Activated CD8-positive, alpha-beta memory T cell treated with anti-CD3 and anti-CD28 coated beads, Interleukin-2, amount 50 U/mL, for 48 hours (primary cell): ENCODE measurements around the gene MAFF.
"Not testable (repeated sequence)": the region's sequence is repeated elsewhere in the genome, so short reads cannot be mapped to it uniquely, and the experiment has no call there.

Source experiments
- DNase-seq: peaks from one replicate; pipeline ENCODE4 v3.0.0-alpha.2; 2020

Gene MAFF

DNA sequence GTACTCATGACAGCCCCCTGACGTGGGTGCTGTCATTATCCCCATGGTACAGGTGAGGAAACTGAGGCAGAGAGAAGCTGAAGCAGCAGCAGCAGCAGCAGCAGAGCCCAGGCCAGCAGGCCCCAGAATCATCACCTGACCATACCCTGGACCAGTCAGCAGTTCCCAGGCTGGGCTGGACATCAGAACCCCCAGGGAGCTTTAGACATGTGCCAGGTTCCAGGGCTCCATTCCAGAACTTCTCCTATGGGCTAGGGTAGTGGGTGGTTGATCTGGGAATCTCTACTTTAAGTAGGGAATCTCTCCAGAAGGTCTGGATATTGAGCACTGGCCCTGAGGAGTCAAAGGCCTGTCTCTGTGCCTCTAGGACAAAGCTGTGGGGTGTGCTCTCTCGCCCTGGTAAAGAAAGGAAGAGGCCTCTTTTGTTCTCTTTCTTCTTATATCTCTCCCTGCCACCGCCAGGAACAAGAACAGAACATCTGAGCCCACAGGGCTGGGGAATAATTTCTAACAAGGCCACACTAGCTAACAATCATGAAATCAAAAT is 26.6 kb downstream of the MAFF start:
- no peak for DNase-seq

- no peak for DNase-seq
Measured at GRCh38 chr22:38228873-38229740, 27.3 kb downstream of the MAFF start.

DNA sequence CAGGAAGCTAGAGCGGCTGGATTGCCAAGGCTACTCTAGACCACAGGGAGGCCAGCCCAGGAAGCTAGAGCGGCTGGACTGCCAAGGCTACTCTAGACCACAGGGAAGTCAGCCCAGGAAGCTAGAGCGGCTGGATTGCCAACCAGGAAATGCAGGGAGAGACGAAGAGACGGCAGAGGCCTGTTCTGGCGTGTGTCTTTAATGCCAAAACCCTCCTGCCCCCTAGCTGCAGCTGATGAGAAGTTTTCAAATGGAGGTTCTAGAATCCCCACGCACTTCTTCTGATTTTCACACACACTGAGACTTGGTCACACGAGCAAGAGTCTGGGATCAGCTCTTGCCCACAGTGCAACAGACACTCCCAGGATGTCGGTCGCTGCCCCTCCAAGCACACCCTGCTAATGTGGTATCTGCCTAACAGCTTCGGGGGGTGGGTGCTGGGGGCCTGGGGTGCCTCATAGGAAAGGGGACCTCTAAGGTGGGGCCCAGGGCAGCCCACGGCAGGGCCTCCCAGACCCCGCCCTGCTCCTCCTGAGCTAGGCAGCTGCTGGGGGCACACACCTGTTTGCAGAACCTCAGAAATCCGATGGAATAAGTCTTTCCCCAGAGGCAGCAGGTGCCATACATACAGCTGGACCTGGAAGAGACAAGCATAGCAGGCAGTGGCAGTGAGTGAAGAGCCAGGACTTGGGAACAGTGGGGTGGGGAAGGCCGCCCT is 28.5 kb downstream of the MAFF start:
- DNase-seq, result no peak

- DNase-seq, result no peak
Measured at GRCh38 chr22:38230916-38231315, 29.1 kb downstream of the MAFF start.

DNA sequence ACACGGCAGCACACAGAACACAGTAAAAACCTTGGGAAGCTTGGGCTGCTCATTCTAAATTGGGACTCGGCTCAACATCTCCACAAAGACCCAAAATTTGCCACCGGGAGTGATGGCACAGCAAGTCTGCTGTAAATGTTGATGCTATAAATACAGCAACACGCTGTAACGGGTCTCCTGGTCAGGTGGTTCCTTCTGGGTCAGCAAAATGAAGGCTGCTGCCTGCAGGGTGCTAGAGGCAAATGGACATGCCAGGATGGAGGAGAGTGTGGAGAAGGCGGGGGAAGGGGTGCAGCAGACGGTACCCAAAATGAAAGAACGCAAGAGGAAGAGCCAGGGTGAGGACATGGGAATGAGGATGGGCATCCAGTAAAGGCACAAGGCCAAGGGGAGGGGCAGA is 30.4 kb downstream of the MAFF start:
- DNase-seq, result no peak

DNA sequence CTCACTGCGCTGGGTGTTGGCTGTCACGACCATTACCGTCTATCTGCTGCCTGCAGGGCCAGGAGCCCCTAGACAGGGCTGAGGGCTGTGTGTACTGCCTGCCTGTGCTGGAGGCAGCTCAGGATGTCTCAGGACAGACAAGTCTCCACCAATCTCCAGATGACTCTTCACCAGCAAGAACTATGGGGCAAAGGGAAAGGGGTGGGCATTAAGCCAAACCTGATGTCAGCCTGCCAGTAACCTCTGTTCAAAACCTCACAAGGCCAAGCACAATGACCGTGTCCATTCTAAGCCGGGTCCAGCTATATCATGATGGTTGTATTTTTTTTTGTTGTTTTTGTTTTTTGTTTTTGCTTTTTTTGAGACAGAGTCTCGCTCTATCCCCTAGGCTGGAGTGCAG is 31.6 kb downstream of the MAFF start:
- no peak for DNase-seq

- not testable (repeated sequence) for DNase-seq
Measured at GRCh38 chr22:38233856-38234255, 32.1 kb downstream of the MAFF start.

- no peak for DNase-seq
Measured at GRCh38 chr22:38235240-38235850, 33.6 kb downstream of the MAFF start.

- DNase-seq, result no peak
Measured at GRCh38 chr22:38236786-38237185, 35.0 kb downstream of the MAFF start.

GRCh38 chr22:38238519-38239071 is 36.8 kb downstream of the MAFF start:
- no peak for DNase-seq

DNA sequence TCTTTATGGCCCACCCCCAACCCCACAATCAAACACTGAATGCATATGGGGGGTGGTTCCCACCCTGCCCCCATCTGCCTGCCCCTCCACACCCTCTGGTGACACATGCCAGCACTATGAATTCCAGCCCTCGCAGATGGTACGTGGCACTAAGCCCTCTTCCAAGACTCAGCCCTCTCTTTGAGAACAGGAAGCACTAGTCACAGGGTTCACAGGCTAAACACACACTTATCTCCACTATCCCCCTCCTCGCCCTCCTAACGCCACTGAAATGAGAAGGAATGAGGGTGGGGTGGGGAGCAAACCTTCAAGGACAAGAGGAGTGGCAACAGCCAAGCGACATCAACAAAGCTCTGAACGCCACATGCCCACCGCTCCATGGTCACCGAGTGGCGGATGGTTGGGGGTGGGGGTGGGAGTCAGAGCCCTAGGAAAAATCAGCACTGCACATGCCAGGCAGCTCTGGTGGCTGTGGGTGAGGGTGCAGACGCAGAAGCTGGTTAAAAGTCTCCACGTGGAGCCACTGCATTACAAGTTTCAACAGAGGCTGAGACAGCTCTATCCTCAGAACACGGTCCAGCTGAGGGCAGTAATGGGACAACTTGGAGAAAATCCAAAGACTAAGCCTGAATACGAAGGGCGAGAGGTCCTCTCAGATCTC is 37.4 kb downstream of the MAFF start:
- no peak for DNase-seq

DNA sequence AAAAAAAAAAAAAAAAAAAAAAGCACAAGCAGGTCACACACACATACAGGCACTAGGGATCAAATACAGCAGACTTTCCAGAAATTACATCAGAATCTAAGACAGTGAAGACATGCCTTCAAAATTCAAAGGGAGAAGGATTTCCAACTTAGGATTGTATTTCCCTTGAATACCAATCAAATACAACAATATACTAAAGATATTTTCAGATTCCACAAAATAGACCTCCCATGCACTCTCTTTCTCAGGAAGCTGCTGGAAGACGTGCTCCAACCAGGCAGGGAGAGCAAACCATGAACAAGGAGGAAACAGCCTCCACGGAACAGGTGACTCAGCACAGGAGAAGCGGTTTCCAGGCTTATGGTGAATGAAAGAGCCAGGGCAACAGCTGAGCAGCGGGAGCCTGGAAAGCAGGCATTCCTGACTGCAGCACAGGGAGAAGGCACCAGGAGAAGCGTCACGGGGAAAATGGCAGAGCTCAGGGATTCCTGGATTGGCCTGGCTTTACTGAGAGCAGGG is 39.0 kb downstream of the MAFF start:
- no peak for DNase-seq

DNA sequence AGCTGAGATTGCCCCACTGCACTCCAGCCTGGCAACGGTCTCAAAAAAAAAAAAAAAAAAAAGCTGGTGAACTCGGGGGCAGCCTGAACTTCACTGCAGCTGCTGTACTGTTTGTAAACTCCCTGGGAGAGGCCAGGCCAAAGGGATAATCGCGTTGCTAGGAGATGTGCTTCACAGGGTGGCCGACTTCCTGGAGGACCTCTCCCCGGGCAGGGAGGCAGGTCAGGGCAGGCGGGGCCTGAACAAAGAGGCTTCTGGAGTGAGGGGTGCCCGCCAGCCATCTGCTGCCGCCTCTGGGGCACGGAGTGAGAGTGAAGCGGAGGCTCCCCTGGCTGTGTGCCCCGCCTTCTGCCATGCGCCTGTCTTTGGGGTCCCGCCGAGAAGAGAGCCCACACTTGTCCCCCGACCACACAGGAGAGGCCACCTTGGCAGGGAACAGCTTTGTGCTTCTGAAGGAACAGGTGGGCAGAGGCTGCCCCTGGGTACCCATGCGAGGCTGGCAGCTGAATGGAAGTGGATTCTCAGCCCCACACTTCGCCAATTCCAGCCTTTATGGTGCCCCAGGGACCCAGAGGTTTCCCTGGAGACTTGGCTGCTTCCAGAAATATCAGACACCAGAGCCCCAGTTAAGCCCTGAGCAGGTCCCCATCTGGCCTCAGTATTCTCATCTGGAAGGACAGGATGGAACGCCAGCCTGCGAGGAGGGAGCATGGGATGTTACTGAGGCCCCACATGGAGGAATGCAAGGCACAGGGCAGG is 41.4 kb downstream of the MAFF start:
- no peak for DNase-seq

DNA sequence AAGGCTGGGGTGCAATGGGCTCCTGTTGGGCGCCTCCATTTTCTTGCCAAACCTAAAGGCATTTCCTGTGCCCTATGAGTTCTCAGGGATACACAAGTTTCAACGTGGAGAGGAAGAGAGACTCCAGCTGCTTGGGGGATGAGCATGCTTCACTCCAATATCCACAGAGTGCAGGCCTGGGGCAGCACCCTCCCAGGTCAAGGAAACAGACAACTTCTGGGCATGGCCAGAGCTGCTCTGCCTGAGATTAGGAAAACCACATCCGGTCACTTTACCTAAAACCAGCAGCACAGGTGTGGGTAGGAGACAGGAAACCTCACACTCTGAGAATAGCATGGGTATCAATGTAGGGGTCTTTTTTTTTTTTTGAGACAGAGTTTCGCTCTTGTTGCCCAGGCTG is 42.3 kb downstream of the MAFF start:
- DNase-seq, result no peak

- DNase-seq, result no peak
Measured at GRCh38 chr22:38246046-38246658, 44.4 kb downstream of the MAFF start.

DNA sequence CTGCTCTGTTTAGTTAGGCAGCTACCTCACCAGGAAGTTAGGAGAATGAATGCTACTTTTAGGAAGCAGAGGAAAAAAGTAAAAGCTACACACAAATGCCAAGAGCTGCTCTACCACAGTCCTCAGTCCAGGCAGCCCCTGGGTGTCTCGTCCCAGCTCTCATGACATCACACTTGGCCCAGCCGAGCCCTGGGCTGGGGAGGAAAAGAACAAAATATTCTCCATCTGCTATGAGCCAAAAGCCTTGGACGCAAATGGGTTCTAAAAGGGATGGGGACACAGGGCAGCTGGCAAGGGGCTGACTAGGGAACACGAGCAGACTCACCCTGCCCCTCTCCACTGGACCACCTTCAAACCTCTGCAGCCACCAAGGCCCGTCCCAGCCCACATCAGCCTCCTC is 44.9 kb downstream of the MAFF start:
- no peak for DNase-seq

- no peak for DNase-seq
Measured at GRCh38 chr22:38247713-38248112, 45.9 kb downstream of the MAFF start.

DNA sequence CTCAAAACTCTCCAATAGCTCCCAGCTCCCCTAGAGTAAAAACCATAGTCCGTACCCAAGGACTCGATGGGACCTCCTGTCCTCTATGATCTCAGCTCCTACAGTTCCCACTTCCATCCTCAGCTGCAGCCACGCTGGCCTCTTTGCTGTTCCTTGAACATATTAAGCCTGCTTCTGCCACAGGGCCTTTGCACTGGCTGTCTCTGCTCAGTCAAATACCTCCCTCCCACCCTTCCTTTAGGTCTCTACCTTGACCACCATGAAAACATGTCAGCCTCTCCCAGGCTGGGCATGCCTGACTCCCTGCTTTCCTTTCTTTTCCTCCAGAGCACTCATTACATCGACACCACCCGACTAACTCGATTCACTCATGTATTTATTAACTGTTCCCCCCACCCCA is 46.5 kb downstream of the MAFF start:
- DNase-seq, result no peak

DNA sequence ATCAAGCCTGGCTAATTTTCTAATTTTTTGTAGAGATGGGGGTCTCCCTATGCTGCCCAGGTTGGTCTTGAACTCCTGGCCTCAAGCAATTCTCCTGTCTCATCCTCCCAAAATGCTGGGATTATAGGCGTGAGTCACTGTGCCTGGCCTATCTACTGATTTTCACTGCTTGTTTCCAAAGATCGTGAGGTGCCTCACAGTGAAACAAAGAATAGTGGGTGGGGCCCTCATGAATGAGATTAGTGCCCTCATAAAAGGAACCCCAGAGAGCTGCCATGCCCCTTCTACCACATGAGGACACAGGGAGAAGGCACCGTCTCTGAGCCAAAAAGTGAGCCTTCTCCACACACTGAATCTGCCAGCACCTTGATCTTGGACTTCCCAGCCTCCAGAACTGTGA is 47.5 kb downstream of the MAFF start:
- DNase-seq, result no peak

- no peak for DNase-seq
Measured at GRCh38 chr22:38249803-38250642, 48.2 kb downstream of the MAFF start.
